Rectal smooth muscle tissue (tissue), 1 donor: Measurements from ENCODE around the gene NMT2.

Experiments
- H3K27ac ChIP-seq: one replicate; pipeline ENCODE4 v1.7.0; 2013; ENCODE audit warnings: low read depth, low read length, inconsistent platforms
- H3K27me3 ChIP-seq: one replicate; pipeline ENCODE4 v1.7.0; 2013; ENCODE audit warnings: low read length; ENCODE audit not compliant: control insufficient read depth, insufficient read depth
- H3K36me3 ChIP-seq: one replicate; pipeline ENCODE4 v1.7.0; 2013; ENCODE audit warnings: low read length; ENCODE audit not compliant: control insufficient read depth, insufficient read depth
- H3K4me1 ChIP-seq: one replicate; pipeline ENCODE4 v1.7.0; 2013; ENCODE audit warnings: low read length; ENCODE audit not compliant: control insufficient read depth, insufficient read depth
- H3K4me3 ChIP-seq: one replicate; pipeline ENCODE4 v1.7.0; 2013; ENCODE audit warnings: low read length
- H3K9ac ChIP-seq: one replicate; pipeline ENCODE4 v1.7.0; 2013; ENCODE audit warnings: low read length

NMT2 gene

DNA sequence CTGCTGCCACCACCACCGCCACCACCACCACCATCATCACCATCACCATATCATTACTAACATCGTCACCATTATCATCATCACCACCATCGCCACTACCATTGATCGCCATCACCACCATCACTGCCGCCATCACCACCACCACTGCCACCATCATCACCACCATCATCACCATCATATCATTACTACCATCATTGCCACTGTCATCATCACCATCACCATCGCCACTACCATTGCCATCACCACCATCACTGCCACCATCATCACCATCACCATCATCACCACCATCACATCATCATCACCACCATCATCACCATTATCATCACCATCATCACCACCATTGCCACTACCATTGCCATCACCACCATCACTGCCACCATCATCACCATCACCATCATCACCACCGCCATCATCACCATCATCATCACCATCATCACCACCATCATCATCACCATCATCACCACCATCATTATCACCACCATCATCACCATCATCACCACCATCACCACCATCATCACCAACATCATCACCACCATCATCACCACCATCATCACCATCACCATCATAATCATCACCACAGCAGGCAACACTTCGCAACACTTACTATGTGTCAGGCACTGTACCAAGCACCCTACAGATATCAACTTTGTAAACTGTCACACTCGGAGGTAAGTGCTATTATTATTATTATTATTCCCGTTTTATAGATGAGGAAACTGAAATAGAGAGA lies 19.3 kb downstream of the NMT2 start:
- Histone ChIP-seq H3K27me3 (no peaks in the 10 kb centered on the region), H3K4me3 (no peak overlapping the region), H3K4me1 (no peaks in the 10 kb centered on the region), H3K27ac (no peak overlapping the region), H3K9ac (no peak overlapping the region), H3K36me3 (no peaks in the 10 kb centered on the region)

DNA sequence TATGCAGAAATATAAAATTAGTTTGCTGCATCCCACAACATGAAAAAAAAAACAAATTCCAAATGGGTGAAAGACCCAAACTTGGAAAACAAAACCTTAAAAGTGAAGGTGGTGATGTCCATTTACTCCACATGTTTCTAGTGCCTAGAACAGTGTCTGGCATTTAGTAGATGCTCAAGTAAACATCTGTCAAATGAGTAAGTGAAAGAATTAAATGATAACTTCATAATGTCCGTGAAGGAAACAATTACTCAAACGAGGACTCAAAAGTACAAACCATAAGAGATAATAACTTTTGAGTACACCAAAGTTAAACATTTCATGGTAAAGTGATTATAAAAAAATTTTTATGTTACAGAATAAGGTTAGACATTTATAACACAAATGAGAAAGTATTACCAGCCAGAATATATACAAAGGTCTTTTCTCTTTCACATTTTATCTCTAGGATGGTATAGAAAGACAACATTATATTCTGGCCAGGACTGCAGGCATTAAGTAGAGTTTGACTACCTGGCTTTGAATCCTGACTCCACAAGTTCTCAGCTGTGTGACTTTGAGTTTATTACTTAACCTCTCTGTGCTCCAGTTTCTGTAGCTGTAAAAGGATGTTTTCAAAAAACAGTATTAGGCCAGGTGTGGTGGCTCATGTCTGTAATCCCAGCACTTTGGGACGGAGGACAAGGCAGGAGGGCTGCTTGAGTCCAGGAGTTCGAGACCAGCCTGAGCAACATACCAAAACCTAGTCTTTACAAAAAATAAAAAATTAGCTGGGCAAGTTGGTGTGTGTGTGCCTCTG lies 20.7 kb downstream of the NMT2 start:
- H3K4me1 ChIP-seq, result no peaks in the 10 kb centered on the region
- no peaks in the 10 kb centered on the region for H3K36me3 ChIP-seq
- H3K4me3 ChIP-seq, result no peak overlapping the region
- H3K27me3 ChIP-seq, result no peaks in the 10 kb centered on the region
- no peak overlapping the region for H3K9ac ChIP-seq
- H3K27ac ChIP-seq, result no peak overlapping the region

DNA sequence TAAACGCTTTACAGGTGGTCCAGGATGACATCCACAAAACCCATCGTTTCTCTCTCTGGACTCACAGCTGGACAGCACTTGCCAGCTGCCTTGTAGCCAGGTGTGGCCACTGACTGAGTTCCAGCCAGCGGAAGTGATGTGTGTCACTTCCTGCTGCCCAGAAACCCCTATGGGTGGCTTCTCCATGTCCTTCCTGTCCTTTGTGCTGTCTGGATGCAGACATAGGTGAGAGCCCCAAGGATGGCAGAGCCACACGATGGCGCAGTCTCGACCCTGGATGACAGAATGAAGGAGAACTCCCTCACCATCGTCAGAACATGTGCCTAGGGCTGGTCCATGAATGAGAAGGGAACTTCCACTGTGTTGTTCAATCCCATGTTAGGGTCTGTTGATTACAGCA lies 22.1 kb downstream of the NMT2 start:
- H3K27ac ChIP-seq, result no peak overlapping the region

DNA sequence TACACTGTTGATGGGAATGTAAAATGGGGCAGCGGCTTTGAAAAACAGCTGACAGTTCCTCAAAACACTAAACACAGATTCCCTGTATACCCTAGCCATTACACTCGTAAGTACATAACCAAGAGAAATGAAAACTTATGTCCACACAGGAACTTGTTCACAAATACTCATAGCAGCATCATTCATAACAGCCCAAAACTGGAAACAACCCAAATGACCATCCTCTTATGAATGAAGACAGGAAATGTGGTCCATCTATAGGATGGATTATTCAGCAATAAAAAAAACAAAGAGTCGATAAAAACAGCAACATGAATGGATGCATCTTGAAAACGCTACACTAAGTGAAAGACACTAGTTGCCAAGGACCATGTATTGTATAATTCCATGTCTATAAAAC lies 23.7 kb downstream of the NMT2 start:
- Histone ChIP-seq H3K9ac (no peak overlapping the region), H3K36me3 (no peaks in the 10 kb centered on the region), H3K27ac (no peak overlapping the region), H3K4me3 (no peak overlapping the region), H3K27me3 (no peaks in the 10 kb centered on the region), H3K4me1 (no peaks in the 10 kb centered on the region)

More for the DNA sequence above, 22.1 kb downstream of the NMT2 start:
- Histone ChIP-seq H3K9ac (no peak overlapping the region), H3K27me3 (no peaks in the 10 kb centered on the region), H3K4me1 (no peaks in the 10 kb centered on the region), H3K36me3 (no peaks in the 10 kb centered on the region), H3K4me3 (no peak overlapping the region)

- Histone ChIP-seq H3K27me3 (no peaks in the 10 kb centered on the region), H3K36me3 (peaks cover 4% of the 10 kb centered on the region), H3K9ac (no peak overlapping the region), H3K27ac (no peak overlapping the region), H3K4me3 (no peak overlapping the region), H3K4me1 (no peaks in the 10 kb centered on the region)
These were observed 27.1 kb downstream of the NMT2 start for GRCh38 chr10:15141136-15142054.

DNA sequence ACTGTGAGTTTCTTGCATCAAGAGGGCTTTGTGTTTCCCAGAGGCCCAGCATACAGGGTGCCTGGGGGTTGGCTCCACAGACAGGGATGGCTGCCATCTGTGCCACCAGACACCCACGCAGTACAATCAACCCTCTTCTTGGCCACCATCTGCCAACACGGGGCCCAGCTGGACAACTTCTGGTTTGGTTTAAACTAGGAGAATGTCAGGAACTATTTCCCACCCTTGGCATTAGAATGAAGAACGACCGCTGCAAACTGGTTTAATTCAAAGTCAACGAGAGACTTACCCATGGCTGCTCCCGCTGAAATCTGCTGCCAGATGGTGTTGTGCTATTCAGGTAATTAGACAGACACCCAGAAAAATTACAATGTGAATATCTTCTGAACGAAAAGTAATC lies 27.8 kb downstream of the NMT2 start:
- Histone ChIP-seq H3K4me1 (no peaks in the 10 kb centered on the region), H3K27ac (no peak overlapping the region), H3K9ac (no peak overlapping the region), H3K4me3 (no peak overlapping the region), H3K36me3 (peaks cover 5% of the 10 kb centered on the region), H3K27me3 (no peaks in the 10 kb centered on the region)

DNA sequence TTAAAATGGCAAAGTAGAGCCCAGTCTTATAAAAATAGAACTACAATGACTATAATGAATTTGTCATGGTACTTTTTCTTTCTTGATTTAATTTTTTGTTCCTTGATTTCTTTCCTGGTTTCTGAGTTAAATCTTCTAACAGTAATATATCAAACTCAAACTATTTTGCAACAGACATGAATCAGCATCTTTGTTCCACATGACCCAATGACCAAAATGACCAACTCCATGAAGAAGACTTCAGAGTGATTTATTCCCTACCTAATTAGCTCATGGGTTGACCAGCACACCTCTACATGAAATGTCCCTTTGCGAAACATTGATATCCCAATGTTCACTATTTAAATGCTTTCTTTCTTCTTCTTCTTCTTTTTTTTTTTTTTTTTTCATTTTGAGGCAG lies 30.9 kb downstream of the NMT2 start:
- Histone ChIP-seq H3K4me1 (no peaks in the 10 kb centered on the region), H3K9ac (no peak overlapping the region), H3K27me3 (no peaks in the 10 kb centered on the region), H3K36me3 (peaks cover 15% of the 10 kb centered on the region), H3K27ac (no peak overlapping the region), H3K4me3 (no peak overlapping the region)

DNA sequence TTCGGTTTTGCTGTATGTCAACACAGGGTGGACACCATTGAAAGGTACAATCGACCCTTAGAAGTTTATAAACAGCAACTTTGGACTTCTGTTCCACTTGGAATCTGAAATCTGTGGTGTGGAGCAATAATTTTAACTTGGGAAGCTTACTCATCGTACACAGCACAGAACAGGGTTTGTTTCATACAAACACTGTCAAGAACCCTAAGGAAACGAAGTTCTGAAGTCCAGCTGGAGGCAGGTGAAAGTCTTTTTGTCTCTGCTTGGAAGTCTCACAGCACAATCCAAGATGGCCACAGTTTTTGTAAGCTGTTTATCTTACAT lies 31.5 kb downstream of the NMT2 start:
- H3K4me3 ChIP-seq, result no peak overlapping the region
- no peaks in the 10 kb centered on the region for H3K27me3 ChIP-seq
- H3K4me1 ChIP-seq, result no peaks in the 10 kb centered on the region
- H3K36me3 ChIP-seq, result peaks cover 15% of the 10 kb centered on the region
- no peak overlapping the region for H3K9ac ChIP-seq
- H3K27ac ChIP-seq, result no peak overlapping the region

- Histone ChIP-seq H3K36me3 (peaks cover 15% of the 10 kb centered on the region), H3K4me3 (no peak overlapping the region), H3K27me3 (no peaks in the 10 kb centered on the region), H3K9ac (no peak overlapping the region), H3K27ac (no peak overlapping the region), H3K4me1 (no peaks in the 10 kb centered on the region)
These were observed 32.1 kb downstream of the NMT2 start for GRCh38 chr10:15136129-15137035.

GRCh38 chr10:15131330-15131729 lies 37.2 kb downstream of the NMT2 start:
- H3K27me3 ChIP-seq, result no peaks in the 10 kb centered on the region
- no peak overlapping the region for H3K27ac ChIP-seq
- H3K4me3 ChIP-seq, result no peak overlapping the region
- no peaks in the 10 kb centered on the region for H3K4me1 ChIP-seq
- H3K9ac ChIP-seq, result no peak overlapping the region
- H3K36me3 ChIP-seq, result peaks cover 14% of the 10 kb centered on the region

DNA sequence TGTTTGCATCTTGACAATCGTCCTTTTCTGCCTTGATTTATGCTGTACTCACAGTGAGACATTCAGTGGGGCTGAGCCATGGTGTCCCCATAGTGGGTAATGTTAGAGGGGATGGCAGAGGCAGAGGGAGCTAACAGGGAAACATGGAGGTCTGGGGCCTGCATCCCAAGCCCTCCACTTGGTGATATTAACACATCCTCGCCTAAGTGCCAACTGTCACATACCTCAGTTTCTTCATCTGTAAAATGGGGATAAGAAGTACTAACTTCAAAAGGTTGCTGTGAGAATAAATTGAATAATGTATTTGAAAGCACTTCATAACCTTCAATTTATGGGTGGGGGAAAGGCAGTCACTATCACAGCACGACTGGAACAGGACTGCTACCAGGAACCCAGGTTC lies 43.6 kb downstream of the NMT2 start:
- no peak overlapping the region for H3K9ac ChIP-seq
- peaks cover 8% of the 10 kb centered on the region for H3K36me3 ChIP-seq
- H3K4me3 ChIP-seq, result no peak overlapping the region

More for the DNA sequence above, 43.6 kb downstream of the NMT2 start:
- no peak overlapping the region for H3K27ac ChIP-seq
- no peaks in the 10 kb centered on the region for H3K27me3 ChIP-seq
- no peaks in the 10 kb centered on the region for H3K4me1 ChIP-seq
